Parathyroid adenoma (tissue), 2 donors: ENCODE measurements around the gene RRP8.

ENCODE experiments used
- H2AFZ ChIP-seq: fragments of 300-600 bp; sonication (generic); one replicate; pipeline ENCODE4 v1.7.0; 2017; ENCODE audit warnings: antibody characterized with exemption, mild to moderate bottlenecking
- H3K27ac ChIP-seq: fragments of 300-600 bp; sonication (generic); one replicate; pipeline ENCODE4 v1.7.0; 2017
- H3K27me3 ChIP-seq: fragments of 300-600 bp; sonication (generic); one replicate; pipeline ENCODE4 v1.7.0; 2017; ENCODE audit warnings: low read length; ENCODE audit not compliant: control insufficient read depth, insufficient read depth
- H3K36me3 ChIP-seq: fragments of 300-600 bp; sonication (generic); one replicate; pipeline ENCODE4 v1.7.0; 2017; ENCODE audit warnings: low read length; ENCODE audit not compliant: control insufficient read depth, insufficient read depth
- H3K4me1 ChIP-seq: fragments of 300-600 bp; sonication (generic); one replicate; pipeline ENCODE4 v1.7.0; 2017; ENCODE audit warnings: control low read depth
- H3K4me2 ChIP-seq: fragments of 300-600 bp; sonication (generic); one replicate; pipeline ENCODE4 v1.7.0; 2017; ENCODE audit warnings: low read length
- H3K4me3 ChIP-seq: fragments of 300-600 bp; sonication (generic); one replicate; pipeline ENCODE4 v1.7.0; 2017; ENCODE audit warnings: low read depth, low read length
- H3K79me2 ChIP-seq: fragments of 300-600 bp; sonication (generic); one replicate; pipeline ENCODE4 v1.7.0; 2017; ENCODE audit warnings: control low read depth
- H3K9ac ChIP-seq: fragments of 300-600 bp; sonication (generic); one replicate; pipeline ENCODE4 v1.7.0; 2017; ENCODE audit warnings: mild to moderate bottlenecking
- H3K9me3 ChIP-seq: fragments of 300-600 bp; sonication (generic); one replicate; pipeline ENCODE4 v1.7.0; 2017; ENCODE audit warnings: low read length; ENCODE audit not compliant: control insufficient read depth
- CTCF ChIP-seq: fragments of 300-600 bp; sonication (generic); IDR thresholded peaks from one replicate; pipeline ENCODE4 v1.7.0; 2017; ENCODE audit warnings: antibody characterized with exemption, mild to moderate bottlenecking
- donor health status: primary hyperparathyroidism.

Gene RRP8

GRCh38 chr11:6633422-6634408 lies 30.3 kb upstream of the RRP8 start:
- Histone ChIP-seq H3K4me3 (no peak overlapping the region), H3K9me3 (no peaks in the 10 kb centered on the region), H3K9ac (no peak overlapping the region), H3K79me2 (no peaks in the 10 kb centered on the region), H3K36me3 (no peaks in the 10 kb centered on the region), H3K27me3 (no peaks in the 10 kb centered on the region), H3K27ac (no peak overlapping the region), H3K4me2 (no peak overlapping the region), H2AFZ (no peak overlapping the region), H3K4me1 (no peaks in the 10 kb centered on the region)
- no peak for TF ChIP-seq CTCF

- no peak for TF ChIP-seq CTCF
- Histone ChIP-seq H3K4me2 (no peak overlapping the region), H3K27me3 (no peaks in the 10 kb centered on the region), H3K9ac (no peak overlapping the region), H3K4me1 (no peaks in the 10 kb centered on the region), H3K9me3 (no peaks in the 10 kb centered on the region), H3K27ac (no peak overlapping the region), H3K79me2 (no peaks in the 10 kb centered on the region), H3K36me3 (no peaks in the 10 kb centered on the region), H3K4me3 (no peak overlapping the region), H2AFZ (no peak overlapping the region)
Measured at GRCh38 chr11:6632116-6633073, 29.0 kb upstream of the RRP8 start.

- H3K27me3 ChIP-seq: no peaks in the 10 kb centered on the region
- H3K4me1 ChIP-seq: no peaks in the 10 kb centered on the region
- H3K36me3 ChIP-seq: no peaks in the 10 kb centered on the region
- no peaks in the 10 kb centered on the region for H3K79me2 ChIP-seq
- H2AFZ ChIP-seq: no peak overlapping the region
- no peak overlapping the region for H3K4me2 ChIP-seq
- no peaks in the 10 kb centered on the region for H3K9me3 ChIP-seq
- no peak overlapping the region for H3K4me3 ChIP-seq
- no peak overlapping the region for H3K9ac ChIP-seq
- no peak overlapping the region for H3K27ac ChIP-seq
- no peak for TF ChIP-seq CTCF
Measured at GRCh38 chr11:6631361-6631890, 28.0 kb upstream of the RRP8 start.

DNA sequence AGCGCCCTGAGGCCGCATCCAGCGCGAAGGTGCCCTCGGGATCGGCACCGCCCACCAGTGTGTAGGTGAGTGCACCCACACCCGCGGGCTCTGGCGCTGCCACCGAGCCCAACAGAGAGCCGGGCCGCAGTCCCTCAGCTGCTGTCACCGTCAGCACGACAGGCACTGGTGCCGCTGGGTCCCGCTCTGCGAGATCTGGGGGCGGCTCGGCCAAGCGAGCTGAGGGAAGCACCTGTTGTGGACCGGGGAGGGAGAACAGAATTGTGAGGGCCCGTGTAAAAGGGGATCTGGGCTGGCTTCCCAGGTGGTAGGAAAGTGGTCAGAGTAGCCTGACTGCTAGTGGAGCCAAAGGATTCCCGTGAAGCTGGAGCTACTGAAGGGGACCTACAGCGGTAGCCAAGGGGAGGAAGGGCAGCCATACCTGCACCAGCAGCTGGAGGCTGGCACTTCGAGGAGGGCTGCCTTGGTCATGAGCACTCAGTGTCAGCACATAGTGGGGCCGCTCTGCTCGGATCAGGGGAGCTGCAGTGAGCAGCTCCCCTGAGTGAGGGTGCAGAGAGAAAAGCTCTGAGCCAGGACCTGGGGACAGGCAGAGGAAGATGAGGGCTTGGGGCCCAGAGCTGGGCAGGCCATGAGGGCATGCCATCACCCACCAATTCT lies 27.3 kb upstream of the RRP8 start:
- Histone ChIP-seq H3K9me3 (no peaks in the 10 kb centered on the region), H3K36me3 (no peaks in the 10 kb centered on the region), H3K4me3 (no peak overlapping the region), H3K9ac (no peak overlapping the region), H3K27me3 (no peaks in the 10 kb centered on the region), H3K4me1 (no peaks in the 10 kb centered on the region), H3K27ac (no peak overlapping the region), H3K79me2 (no peaks in the 10 kb centered on the region), H3K4me2 (no peak overlapping the region), H2AFZ (peak overlapping the region; percentile 56)
- no peak for TF ChIP-seq CTCF
